ENCODE results near the gene NPM1.

Gene NPM1

GRCh38 chr5:171453056-171453725 is 65.5 kb downstream of the NPM1 start:
- no peak for DNase-seq

- no peak for DNase-seq
Observed at GRCh38 chr5:171453988-171454387, 66.3 kb downstream of the NPM1 start.

- DNase-seq = no peak
Observed at GRCh38 chr5:171454549-171454948, 66.9 kb downstream of the NPM1 start.

DNA sequence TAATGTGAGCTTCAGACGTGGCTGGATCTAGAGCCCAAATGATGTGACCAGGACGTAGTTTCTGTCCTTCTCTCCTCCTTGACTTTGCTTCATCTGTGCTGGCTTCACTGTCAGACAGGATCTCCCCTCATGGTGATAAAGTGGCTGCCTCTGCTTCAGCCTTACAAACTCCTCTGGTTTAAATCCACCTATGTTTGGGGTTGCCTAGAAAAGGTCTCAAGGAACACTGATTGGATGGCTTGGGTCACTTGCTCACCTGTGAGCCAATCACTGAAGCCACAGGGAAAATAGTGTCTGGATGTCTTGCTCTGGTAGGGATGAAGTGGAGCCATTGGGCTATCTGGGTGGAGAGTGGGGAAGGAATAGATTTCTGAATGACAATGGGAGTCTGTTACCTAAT is 67.9 kb downstream of the NPM1 start:
- no peak for DNase-seq

GRCh38 chr5:171457208-171457981 is 69.7 kb downstream of the NPM1 start:
- no peak for DNase-seq

DNA sequence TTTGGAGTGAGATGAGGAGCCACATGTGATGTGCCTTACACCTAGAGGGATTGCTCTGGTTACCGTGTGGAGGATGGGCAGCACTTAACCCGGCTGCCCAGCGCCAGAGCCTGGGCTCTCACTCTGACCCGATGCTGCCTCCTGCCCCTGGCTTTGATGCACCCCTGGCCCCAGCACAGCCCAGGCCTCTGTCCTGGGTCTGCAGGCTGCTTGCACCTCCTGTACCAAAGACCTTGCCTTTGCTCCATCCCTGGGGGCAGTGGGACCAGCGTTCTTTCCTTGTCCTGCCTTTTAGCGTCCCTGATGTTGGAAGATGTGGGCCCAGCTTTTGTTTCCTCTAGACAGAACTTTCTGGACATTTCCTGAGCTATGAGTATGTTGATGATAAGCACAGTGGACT is 72.2 kb downstream of the NPM1 start:
- DNase-seq = no peak

Measured in CD4-positive, alpha-beta T cell treated with Interleukin-12 subunit alpha and Interleukin-12 subunit beta, for 1 hour (primary cell).